Mesenchymal stem cell (in vitro differentiated cells and primary cell): ENCODE measurements around the gene CRIP3. TPM values are rescaled to one million over a fixed set of nuclear protein-coding genes. Genes with fewer than 3 reads are reported as not detected.
A peak's percentile ranks its signal among the peaks of the same experiment; 100 is the strongest.
"Not testable (repeated sequence)": the region's sequence is repeated elsewhere in the genome, so short reads cannot be mapped to it uniquely, and the experiment has no call there.

Experiments used
- DNase-seq: peaks from one replicate; pipeline ENCODE4 v3.0.0-alpha.2; 2013
- H2AFZ ChIP-seq: one replicate; pipeline ENCODE4 v1.6.1; 2013; ENCODE audit warnings: low read depth, mild to moderate bottlenecking, control low read depth, inconsistent platforms, low read length, moderate library complexity
- H2AK5ac ChIP-seq: 2 replicates; pipeline ENCODE4 v1.6.1; 2013; ENCODE audit warnings: low read length, moderate library complexity, mild to moderate bottlenecking, inconsistent platforms; ENCODE audit not compliant: severe bottlenecking
- H2BK120ac ChIP-seq: one replicate; pipeline ENCODE4 v1.6.1; 2013; ENCODE audit warnings: low read depth, mild to moderate bottlenecking, inconsistent platforms, low read length, moderate library complexity
- H2BK12ac ChIP-seq, 2 experiments: one replicate each; pipeline ENCODE4 v1.6.1; 2013; ENCODE audit warnings: inconsistent platforms in 2 of 2, low read length in 2 of 2, mild to moderate bottlenecking in 2 of 2, moderate library complexity in 2 of 2, control low read depth in 1 of 2
- H2BK15ac ChIP-seq: one replicate; pipeline ENCODE4 v1.6.1; 2013; ENCODE audit warnings: mild to moderate bottlenecking, low read depth, inconsistent platforms; ENCODE audit not compliant: poor library complexity, severe bottlenecking
- H2BK5ac ChIP-seq: 2 replicates; pipeline ENCODE4 v1.6.1; 2013; ENCODE audit warnings: low read depth, mild to moderate bottlenecking, low read length, control low read depth, inconsistent platforms; ENCODE audit not compliant: poor library complexity, severe bottlenecking
- H3K14ac ChIP-seq, 2 experiments: one replicate each; pipeline ENCODE4 v1.6.1; 2013; ENCODE audit warnings: inconsistent platforms in 2 of 2, low read length in 2 of 2, control low read depth in 1 of 2, mild to moderate bottlenecking in 1 of 2, moderate library complexity in 1 of 2
- H3K18ac ChIP-seq, 2 experiments: one replicate each; pipeline ENCODE4 v1.6.1; 2013; ENCODE audit warnings: inconsistent platforms in 2 of 2, low read length in 2 of 2, control low read depth in 1 of 2, low read depth in 1 of 2, mild to moderate bottlenecking in 1 of 2
- H3K23ac ChIP-seq, 2 experiments: one replicate each; pipeline ENCODE4 v1.6.1; 2013; ENCODE audit warnings: inconsistent platforms in 2 of 2, low read length in 2 of 2, mild to moderate bottlenecking in 2 of 2, moderate library complexity in 2 of 2, control low read depth in 1 of 2
- H3K27ac ChIP-seq: 2 replicates; pipeline ENCODE4 v1.5.1; 2013; ENCODE audit warnings: mild to moderate bottlenecking, moderate library complexity, low read length, control low read depth, inconsistent platforms; ENCODE audit not compliant: poor library complexity, severe bottlenecking
- H3K27me3 ChIP-seq, 2 experiments: 2 replicates each; pipeline versions ENCODE4 v1.6.1 to v1.7.0; 2013; ENCODE audit warnings: low read length in 2 of 2, mild to moderate bottlenecking in 2 of 2, moderate library complexity in 2 of 2, control low read depth in 1 of 2, inconsistent platforms in 1 of 2; ENCODE audit not compliant: control insufficient read depth in 1 of 2, insufficient read depth in 1 of 2
- H3K36me3 ChIP-seq, 2 experiments: 2 replicates each; pipeline versions ENCODE4 v1.6.1 to v1.7.0; 2013; ENCODE audit warnings: low read length in 2 of 2, control low read depth in 1 of 2, inconsistent platforms in 1 of 2, low read depth in 1 of 2, mild to moderate bottlenecking in 1 of 2; ENCODE audit not compliant: insufficient read depth in 2 of 2, control insufficient read depth in 1 of 2
- H3K4ac ChIP-seq, 2 experiments: one replicate each; pipeline ENCODE4 v1.6.1; 2013; ENCODE audit warnings: inconsistent platforms in 2 of 2, low read length in 2 of 2, mild to moderate bottlenecking in 2 of 2, moderate library complexity in 2 of 2, control low read depth in 1 of 2, low read depth in 1 of 2
- H3K4me1 ChIP-seq: 2 replicates; pipeline ENCODE4 v1.6.1; 2013; ENCODE audit warnings: low read depth, low read length, control low read depth; ENCODE audit not compliant: control insufficient read depth, insufficient read depth
- H3K4me2 ChIP-seq: 2 replicates; pipeline ENCODE4 v1.6.1; 2013; ENCODE audit warnings: low read length, mild to moderate bottlenecking, inconsistent platforms; ENCODE audit not compliant: poor library complexity, severe bottlenecking
- H3K4me3 ChIP-seq, 2 experiments: 2 replicates each; pipeline versions ENCODE4 v1.5.1 to v1.7.0; 2013; ENCODE audit warnings: low read length in 2 of 2, mild to moderate bottlenecking in 2 of 2, control low read depth in 1 of 2, low read depth in 1 of 2; ENCODE audit not compliant: insufficient read depth in 1 of 2
- H3K79me1 ChIP-seq: replicated peaks from 2 replicates; pipeline ENCODE4 v1.6.1; 2013; ENCODE audit warnings: mild to moderate bottlenecking, control low read depth, low read length, inconsistent platforms; ENCODE audit not compliant: poor library complexity, severe bottlenecking
- H3K9ac ChIP-seq: 2 replicates; pipeline ENCODE4 v1.7.0; 2013; ENCODE audit warnings: mild to moderate bottlenecking, low read length, moderate library complexity
- H3K9me3 ChIP-seq: 2 replicates; pipeline ENCODE4 v1.7.0; 2013; ENCODE audit warnings: mild to moderate bottlenecking, low read length; ENCODE audit not compliant: control insufficient read depth
- H4K8ac ChIP-seq: one replicate; pipeline ENCODE4 v1.6.1; 2013; ENCODE audit warnings: inconsistent platforms, mild to moderate bottlenecking, low read length, moderate library complexity
- H4K91ac ChIP-seq: one replicate; pipeline ENCODE4 v1.6.1; 2013; ENCODE audit warnings: mild to moderate bottlenecking, low read length, inconsistent platforms
- WGBS: methylation state at CpG from one replicate; pipeline ENCODE4 v1.1.7; 2013; ENCODE audit warnings: mixed read lengths; 5-methylcytosine and 5-hydroxymethylcytosine counted together
- polyA plus RNA-seq, 2 experiments: library from polyadenylated mRNA; stranded (reverse); fragments of 200-250 nt; gene quantifications; one replicate each; pipeline ENCODE4 v1.2.3, GENCODE V29; 2013

Gene CRIP3
- polyA plus RNA-seq (2013, experiment 1 of 2): not detected
- not detected for polyA plus RNA-seq (2013, experiment 2 of 2)

GRCh38 chr6:43308101-43308989 is at the start of gene CRIP3:
Gene CRIP3 (minus strand): TSS chr6:43308826. CDS start chr6:43308792, 34 bp downstream.
- H2BK120ac ChIP-seq: no peak within 1 kb of the TSS
- H3K4me2 ChIP-seq: peak within 1 kb of the TSS; percentile 62
- H3K4ac ChIP-seq: no peak within 1 kb of the TSS
- H3K79me1 ChIP-seq: no peaks in the 10 kb centered on the region
- peak within 1 kb of the TSS; percentile 24 for H4K8ac ChIP-seq
- H2BK5ac ChIP-seq: no peak within 1 kb of the TSS
- H3K27me3 ChIP-seq: peaks cover 37 to 55% of the 10 kb centered on the region in 2 experiments
- H2AFZ ChIP-seq: peak within 1 kb of the TSS; percentile 18
- H2BK15ac ChIP-seq: no peak within 1 kb of the TSS
- peaks cover 8% of the 10 kb centered on the region for H3K4me1 ChIP-seq
- H2AK5ac ChIP-seq: no peak within 1 kb of the TSS
- no peaks in the 10 kb centered on the region for H3K36me3 ChIP-seq
- H3K4me3 ChIP-seq: peak within 1 kb of the TSS; percentile 28 to 75
- peak within 1 kb of the TSS in 1 of 2 experiments; percentile 54 for H3K23ac ChIP-seq
- peak; percentile 13 for DNase-seq
- H3K27ac ChIP-seq: no peak within 1 kb of the TSS
- H3K9ac ChIP-seq: peak within 1 kb of the TSS; percentile 51
- no peaks in the 10 kb centered on the region for H3K9me3 ChIP-seq
- no peak within 1 kb of the TSS for H3K18ac ChIP-seq
- H2BK12ac ChIP-seq: no peak within 1 kb of the TSS
- no peak within 1 kb of the TSS for H4K91ac ChIP-seq
- WGBS: 9% methylated on average over 33 of the region's 39 CpGs
- H3K14ac ChIP-seq: no peak within 1 kb of the TSS

GRCh38 chr6:43355862-43356590 is 47.4 kb upstream of the CRIP3 start:
- no peak overlapping the region for H3K18ac ChIP-seq
- H3K4me3 ChIP-seq: no peak overlapping the region
- H2BK12ac ChIP-seq: no peak overlapping the region
- H2BK120ac ChIP-seq: no peak overlapping the region
- H3K4ac ChIP-seq: no peak overlapping the region
- H3K23ac ChIP-seq: no peak overlapping the region
- no peak overlapping the region for H3K9ac ChIP-seq
- WGBS: 100% methylated on average over 1 of the region's 2 CpGs
- H4K8ac ChIP-seq: no peak overlapping the region
- no peak overlapping the region for H4K91ac ChIP-seq
- peaks cover 22 to 77% of the 10 kb centered on the region in 2 experiments for H3K36me3 ChIP-seq
- peaks cover 11% of the 10 kb centered on the region for H3K79me1 ChIP-seq
- H2AFZ ChIP-seq: no peak overlapping the region
- H3K14ac ChIP-seq: no peak overlapping the region
- no peak overlapping the region for H3K4me2 ChIP-seq
- no peaks in the 10 kb centered on the region for H3K4me1 ChIP-seq
- DNase-seq: no peak
- H2AK5ac ChIP-seq: no peak overlapping the region
- H3K27me3 ChIP-seq: no peaks in the 10 kb centered on the region
- no peak overlapping the region for H2BK15ac ChIP-seq
- H3K27ac ChIP-seq: no peak overlapping the region
- H3K9me3 ChIP-seq: no peaks in the 10 kb centered on the region
- H2BK5ac ChIP-seq: no peak overlapping the region

DNA sequence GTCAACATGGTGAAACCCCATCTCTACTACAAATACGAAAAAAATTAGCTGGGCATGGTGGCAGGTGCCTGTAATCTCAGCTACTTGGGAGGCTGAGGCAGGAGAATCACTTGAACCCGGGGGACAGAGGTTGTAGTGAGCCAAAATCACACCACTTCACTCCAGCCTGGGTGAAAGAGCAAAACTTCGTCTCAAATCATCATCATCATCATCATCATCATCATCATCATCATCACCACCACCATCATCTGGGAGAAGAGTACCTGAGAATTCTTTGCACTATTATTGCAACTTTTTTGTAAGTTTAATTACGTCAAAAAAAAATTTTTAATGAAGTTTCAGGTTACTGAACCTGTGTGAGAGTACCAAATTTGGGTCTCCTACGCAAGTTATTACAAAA is 43.3 kb upstream of the CRIP3 start:
- H3K36me3 ChIP-seq: peaks cover 19 to 79% of the 10 kb centered on the region in 2 experiments
- H4K91ac ChIP-seq, DNase-seq, H3K18ac ChIP-seq, H2BK120ac ChIP-seq, H2AK5ac ChIP-seq, H3K4me2 ChIP-seq, H2BK15ac ChIP-seq, H3K23ac ChIP-seq, H3K4ac ChIP-seq, H2BK12ac ChIP-seq, H3K79me1 ChIP-seq, H3K4me1 ChIP-seq, H3K27ac ChIP-seq, H3K14ac ChIP-seq, H2AFZ ChIP-seq, H4K8ac ChIP-seq, H3K27me3 ChIP-seq, H2BK5ac ChIP-seq, H3K9me3 ChIP-seq, H3K9ac ChIP-seq, H3K4me3 ChIP-seq: not testable (repeated sequence)
- WGBS: 97% methylated on average over 4 of the region's 5 CpGs

GRCh38 chr6:43347444-43347843 is 38.8 kb upstream of the CRIP3 start:
- no peak overlapping the region for H3K14ac ChIP-seq
- H2AK5ac ChIP-seq: no peak overlapping the region
- no peak overlapping the region for H2BK15ac ChIP-seq
- H3K27me3 ChIP-seq: no peaks in the 10 kb centered on the region
- H2BK120ac ChIP-seq: no peak overlapping the region
- no peak overlapping the region for H2AFZ ChIP-seq
- H3K4me1 ChIP-seq: no peaks in the 10 kb centered on the region
- peaks cover 12 to 80% of the 10 kb centered on the region in 2 experiments for H3K36me3 ChIP-seq
- H4K8ac ChIP-seq: no peak overlapping the region
- no peak overlapping the region for H3K4me2 ChIP-seq
- H3K23ac ChIP-seq: no peak overlapping the region
- H2BK12ac ChIP-seq: no peak overlapping the region
- H3K27ac ChIP-seq: no peak overlapping the region
- no peaks in the 10 kb centered on the region for H3K9me3 ChIP-seq
- H4K91ac ChIP-seq: no peak overlapping the region
- 97% methylated on average over 3 of the region's 3 CpGs for WGBS
- H3K9ac ChIP-seq: no peak overlapping the region
- no peak for DNase-seq
- H3K4me3 ChIP-seq: no peak overlapping the region
- H3K18ac ChIP-seq: no peak overlapping the region
- H3K4ac ChIP-seq: no peak overlapping the region
- no peak overlapping the region for H2BK5ac ChIP-seq
- H3K79me1 ChIP-seq: no peaks in the 10 kb centered on the region
